Upper lobe of left lung (tissue), 6 donors: Measurements from ENCODE around the gene GEMIN5. TPM values are rescaled to one million over a fixed set of nuclear protein-coding genes. Genes with fewer than 3 reads are reported as not detected.

Experiments used
- ATAC-seq, 2 donors: fragments of 200-7000 bp; cut with Tn5 transposase; one replicate each; pipeline ENCODE4 v1.9.1; 2022; ENCODE audit warnings: mild to moderate bottlenecking in 2 of 2, moderate library complexity in 2 of 2; ENCODE audit not compliant: low FRiP score in 2 of 2
- DNase-seq, 2 donors: peaks; one replicate each; pipeline ENCODE4 v3.0.0-alpha.2; 2019 to 2020
- H3K27ac ChIP-seq, 4 donors: fragments of 200-600 bp; sonication (generic); one replicate each; pipeline ENCODE4 v1.5.1; 2016 to 2019
- H3K27me3 ChIP-seq, 4 donors: fragments of 200-600 bp; sonication (generic); one replicate each; pipeline ENCODE4 v1.5.1; 2017 to 2019
- H3K36me3 ChIP-seq, 4 donors: fragments of 200-600 bp; sonication (generic); one replicate each; pipeline ENCODE4 v1.5.1; 2016 to 2019
- H3K4me1 ChIP-seq, 4 donors: fragments of 200-600 bp; sonication (generic); one replicate each; pipeline ENCODE4 v1.5.1; 2018 to 2019
- H3K4me3 ChIP-seq, 4 donors: fragments of 200-600 bp; sonication (generic); one replicate each; pipeline ENCODE4 v1.5.1; 2017 to 2019; ENCODE audit warnings: mild to moderate bottlenecking in 2 of 4, moderate library complexity in 1 of 4
- H3K9me3 ChIP-seq, 4 donors: fragments of 200-600 bp; sonication (generic); one replicate each; pipeline ENCODE4 v1.5.1; 2018 to 2019
- CTCF ChIP-seq, 6 experiments: fragments of 450-650 bp in 4 of 6; fragments of 200-600 bp in 2 of 6; sonication (generic) in 2 of 6; IDR thresholded peaks; one replicate each; pipeline ENCODE4 v1.5.1; 2016 to 2019; ENCODE audit warnings: antibody characterized with exemption in 6 of 6
- EP300 ChIP-seq, 4 donors: sonication (generic); formaldehyde crosslinking; IDR thresholded peaks; one replicate each; pipeline ENCODE4 v1.5.1; 2017; ENCODE audit warnings: antibody characterized with exemption in 4 of 4, control low read depth in 2 of 4
- POLR2A ChIP-seq, 4 donors: fragments of 450-650 bp; IDR thresholded peaks; one replicate each; pipeline ENCODE4 v1.5.1; 2016 to 2017; ENCODE audit warnings: antibody characterized with exemption in 4 of 4, mild to moderate bottlenecking in 2 of 4
- POLR2AphosphoS5 ChIP-seq, 2 donors: sonication (generic); formaldehyde crosslinking; IDR thresholded peaks; one replicate each; pipeline ENCODE4 v1.5.1; 2017; ENCODE audit warnings: antibody characterized with exemption in 2 of 2
- WGBS, 2 donors: methylation state at CpG; one replicate each; pipeline ENCODE4 v1.1.5; 2017 to 2018; 5-methylcytosine and 5-hydroxymethylcytosine counted together
- total RNA-seq, 6 donors: library from RNA; depleted of rRNA in 4 of 6; stranded (reverse); fragments of >200 nt in 4 of 6; gene quantifications; one replicate each; pipeline versions ENCODE4 v1.1.0 to v1.2.1, GENCODE V29; 2016 to 2021
- donor health status: DM: no; HTN: no; CAD: no; lungs with moderate emphysema.
- donor health status: DM: no; HTN: yes; CAD: no; lungs with severe emphysema.

The GEMIN5 gene
- total RNA-seq, 6 donors from 2014 or later: 6.5 to 15.6 (median 14.9) TPM

- H3K27ac ChIP-seq: no peak overlapping the region
- H3K4me1 ChIP-seq: peaks cover 9 to 13% (median 11%) of the 10 kb centered on the region in 4 donors
- H3K36me3 ChIP-seq: peaks cover 0 to 3% (median 0%) of the 10 kb centered on the region in 4 donors
- no peak for ATAC-seq
- H3K9me3 ChIP-seq: no peaks in the 10 kb centered on the region
- no peak for DNase-seq
- no peak for TF ChIP-seq EP300 (IDR thresholded peaks at IDR 0.05)
- TF ChIP-seq POLR2AphosphoS5 (IDR thresholded peaks at IDR 0.05): no peak
- no peak for TF ChIP-seq POLR2A (IDR thresholded peaks at IDR 0.05)
- H3K27me3 ChIP-seq: no peaks in the 10 kb centered on the region
- H3K4me3 ChIP-seq: no peak overlapping the region
- 77 to 81% methylated on average over 2 of the region's 2 CpGs for WGBS, 2 donors
Measured at GRCh38 chr5:154949781-154950180, 11.8 kb upstream of the GEMIN5 start.

- Histone ChIP-seq H3K27me3 (no peaks in the 10 kb centered on the region), H3K9me3 (no peaks in the 10 kb centered on the region), H3K36me3 (peaks cover 0 to 5% (median 0%) of the 10 kb centered on the region in 4 donors), H3K4me1 (peaks cover 9 to 16% (median 11%) of the 10 kb centered on the region in 4 donors), H3K4me3 (no peak overlapping the region), H3K27ac (no peak overlapping the region)
- TF ChIP-seq CTCF (IDR thresholded peaks at IDR 0.05): no peak
- TF ChIP-seq EP300 (IDR thresholded peaks at IDR 0.05): no peak
- no peak for TF ChIP-seq POLR2A (IDR thresholded peaks at IDR 0.05)
- no peak for TF ChIP-seq POLR2AphosphoS5 (IDR thresholded peaks at IDR 0.05)
- ATAC-seq: no peak
- no peak for DNase-seq
- 95 to 96% methylated on average over 4 of the region's 4 CpGs for WGBS, 2 donors
Measured at GRCh38 chr5:154948313-154948712, 10.3 kb upstream of the GEMIN5 start.

GRCh38 chr5:154947778-154948177, 9.8 kb upstream of the GEMIN5 start:
- WGBS, 2 donors: 83 to 88% methylated on average over 6 of the region's 6 CpGs
- DNase-seq (no peak), ATAC-seq (no peak)
- Histone ChIP-seq H3K9me3 (no peaks in the 10 kb centered on the region), H3K4me3 (no peak overlapping the region), H3K36me3 (peaks cover 0 to 5% (median 0%) of the 10 kb centered on the region in 4 donors), H3K27ac (no peak overlapping the region), H3K4me1 (peaks cover 10 to 16% (median 13%) of the 10 kb centered on the region in 4 donors), H3K27me3 (no peaks in the 10 kb centered on the region)
- TF ChIP-seq CTCF (IDR thresholded peaks at IDR 0.05): no peak
- TF ChIP-seq POLR2AphosphoS5 (IDR thresholded peaks at IDR 0.05): no peak
- no peak for TF ChIP-seq POLR2A (IDR thresholded peaks at IDR 0.05)
- no peak for TF ChIP-seq EP300 (IDR thresholded peaks at IDR 0.05)

GRCh38 chr5:154945695-154946301, 7.8 kb upstream of the GEMIN5 start:
- no peaks in the 10 kb centered on the region for H3K27me3 ChIP-seq
- peaks cover 0 to 5% (median 0%) of the 10 kb centered on the region in 4 donors for H3K36me3 ChIP-seq
- peak overlapping the region in 1 of 4 donors; percentile 61 for H3K27ac ChIP-seq
- no peaks in the 10 kb centered on the region for H3K9me3 ChIP-seq
- H3K4me1 ChIP-seq: peaks cover 22 to 31% (median 22%) of the 10 kb centered on the region in 4 donors
- DNase-seq (no peak), ATAC-seq (no peak)
- TF ChIP-seq POLR2AphosphoS5 (IDR thresholded peaks at IDR 0.05) (no peak), POLR2A (IDR thresholded peaks at IDR 0.05) (no peak), CTCF (IDR thresholded peaks at IDR 0.05) (peak; percentile 28 to 70 (median 50)), EP300 (IDR thresholded peaks at IDR 0.05) (no peak)
- H3K4me3 ChIP-seq: no peak overlapping the region
- WGBS, 2 donors: 90 to 93% methylated on average over 2 of the region's 2 CpGs

GRCh38 chr5:154944716-154945115, 6.7 kb upstream of the GEMIN5 start:
- no peaks in the 10 kb centered on the region for H3K27me3 ChIP-seq
- TF ChIP-seq POLR2AphosphoS5 (IDR thresholded peaks at IDR 0.05) (no peak), EP300 (IDR thresholded peaks at IDR 0.05) (no peak), POLR2A (IDR thresholded peaks at IDR 0.05) (no peak), CTCF (IDR thresholded peaks at IDR 0.05) (no peak)
- no peak overlapping the region for H3K4me3 ChIP-seq
- H3K36me3 ChIP-seq: peaks cover 0 to 5% (median 0%) of the 10 kb centered on the region in 4 donors
- no peaks in the 10 kb centered on the region for H3K9me3 ChIP-seq
- DNase-seq: no peak
- H3K27ac ChIP-seq: no peak overlapping the region
- no peak for ATAC-seq
- peaks cover 22 to 37% (median 24%) of the 10 kb centered on the region in 4 donors for H3K4me1 ChIP-seq
